Raji (cell line): Measurements from ENCODE around the gene UBXN10.

ENCODE experiments used
- POLR2A ChIP-seq: IDR thresholded peaks from 2 replicates; pipeline ENCODE4 v1.6.1; 2011; ENCODE audit warnings: low read depth, low read length, control low read depth; ENCODE audit not compliant: insufficient read depth

UBXN10 gene, protein sequence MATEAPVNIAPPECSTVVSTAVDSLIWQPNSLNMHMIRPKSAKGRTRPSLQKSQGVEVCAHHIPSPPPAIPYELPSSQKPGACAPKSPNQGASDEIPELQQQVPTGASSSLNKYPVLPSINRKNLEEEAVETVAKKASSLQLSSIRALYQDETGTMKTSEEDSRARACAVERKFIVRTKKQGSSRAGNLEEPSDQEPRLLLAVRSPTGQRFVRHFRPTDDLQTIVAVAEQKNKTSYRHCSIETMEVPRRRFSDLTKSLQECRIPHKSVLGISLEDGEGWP

GRCh38 chr1:20185834-20186782, at the start of gene UBXN10, which contains the start of gene PLA2G2C:
UBXN10 (plus strand) TSS chr1:20186096; CDS start chr1:20190562, 4,466 bp downstream.
PLA2G2C (minus strand) TSS chr1:20186518; CDS start chr1:20177363, 9,155 bp downstream.
- no peak for TF ChIP-seq POLR2A

- TF ChIP-seq POLR2A, result no peak
Observed at GRCh38 chr1:20136249-20136648, 49.6 kb upstream of the UBXN10 start.

DNA sequence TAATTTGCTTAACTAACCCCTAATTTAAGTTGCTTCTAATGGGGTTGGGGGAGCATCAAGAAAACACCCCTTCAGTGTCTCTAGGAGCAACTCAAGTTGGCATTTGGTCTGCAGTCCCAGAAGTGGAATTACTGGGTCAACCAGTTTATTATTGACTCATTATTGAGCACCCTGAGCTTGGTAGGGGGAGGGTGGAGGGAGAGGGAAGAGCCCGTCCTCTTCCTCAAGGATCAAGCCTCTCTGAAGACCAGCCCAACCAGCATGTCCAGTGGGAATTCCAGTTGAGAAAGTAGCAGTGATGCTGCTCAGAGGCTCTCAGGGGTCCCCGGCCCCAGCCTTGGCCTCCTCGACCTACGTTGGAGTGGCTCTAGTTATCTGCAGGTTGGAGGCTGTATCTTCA, 48.8 kb upstream of the UBXN10 start:
- TF ChIP-seq POLR2A, result no peak

- TF ChIP-seq POLR2A, result no peak
Observed at GRCh38 chr1:20137604-20138003, 48.3 kb upstream of the UBXN10 start.

GRCh38 chr1:20138346-20138745, 47.5 kb upstream of the UBXN10 start:
- TF ChIP-seq POLR2A, result no peak

DNA sequence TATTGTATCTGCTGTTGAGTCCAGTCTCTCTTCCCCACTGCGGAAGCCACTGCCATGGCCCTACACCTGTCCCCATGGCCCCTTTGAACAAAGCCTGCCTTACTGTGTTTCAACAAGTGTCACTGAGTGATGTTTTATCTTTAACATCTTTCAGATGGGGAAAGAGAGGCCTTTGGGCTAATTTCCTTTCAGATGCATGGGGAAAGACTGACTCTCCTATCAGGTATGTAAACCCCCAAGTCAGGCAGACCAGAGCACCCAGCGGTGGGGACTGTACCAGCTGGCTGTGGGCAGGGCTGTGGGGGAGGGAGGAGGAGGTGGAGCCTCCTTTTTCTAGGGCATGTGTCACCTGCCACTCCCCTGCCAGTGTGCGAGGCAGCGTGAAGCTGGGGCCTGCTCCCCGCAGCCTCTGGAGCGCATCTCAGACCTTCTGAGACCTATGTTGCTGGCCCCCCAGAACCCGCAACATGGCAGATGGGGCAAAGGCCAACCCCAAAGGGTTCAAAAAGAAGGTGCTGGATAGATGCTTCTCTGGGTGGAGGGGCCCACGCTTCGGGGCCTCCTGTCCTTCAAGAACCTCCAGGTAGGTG, 46.8 kb upstream of the UBXN10 start, which contains the start of gene PLA2G2F:
TSS of gene PLA2G2F (plus strand) at position 363 of the 590 bp plus-strand sequence. CDS start at position 468, 105 bp downstream.
- no peak for TF ChIP-seq POLR2A

GRCh38 chr1:20139776-20140612, 45.9 kb upstream of the UBXN10 start:
- no peak for TF ChIP-seq POLR2A

- TF ChIP-seq POLR2A, result no peak
Observed at GRCh38 chr1:20141001-20141400, 44.9 kb upstream of the UBXN10 start.

DNA sequence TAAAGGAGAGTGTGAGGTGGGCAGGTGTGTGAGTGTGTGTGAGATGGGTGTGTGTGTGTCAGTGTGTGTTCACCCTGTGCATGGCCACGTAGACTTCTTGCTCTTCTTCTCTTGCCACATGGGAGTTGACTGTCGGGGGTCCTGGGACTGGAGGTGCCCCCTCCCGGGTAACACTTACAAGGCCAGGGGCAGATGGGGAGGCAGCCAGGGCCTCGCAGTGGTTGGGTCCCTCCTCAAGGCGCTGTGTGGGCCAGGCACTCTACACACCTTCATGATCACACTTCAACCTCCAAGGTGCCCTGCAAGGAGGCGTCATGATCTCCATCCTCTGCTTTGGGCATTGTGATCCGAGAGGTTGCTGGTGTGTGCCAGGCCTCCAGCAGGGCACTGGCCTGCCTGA, 44.4 kb upstream of the UBXN10 start:
- no peak for TF ChIP-seq POLR2A

GRCh38 chr1:20142001-20142710, 43.7 kb upstream of the UBXN10 start:
- TF ChIP-seq POLR2A, result no peak

- no peak for TF ChIP-seq POLR2A
Observed at GRCh38 chr1:20143318-20143717, 42.6 kb upstream of the UBXN10 start.

DNA sequence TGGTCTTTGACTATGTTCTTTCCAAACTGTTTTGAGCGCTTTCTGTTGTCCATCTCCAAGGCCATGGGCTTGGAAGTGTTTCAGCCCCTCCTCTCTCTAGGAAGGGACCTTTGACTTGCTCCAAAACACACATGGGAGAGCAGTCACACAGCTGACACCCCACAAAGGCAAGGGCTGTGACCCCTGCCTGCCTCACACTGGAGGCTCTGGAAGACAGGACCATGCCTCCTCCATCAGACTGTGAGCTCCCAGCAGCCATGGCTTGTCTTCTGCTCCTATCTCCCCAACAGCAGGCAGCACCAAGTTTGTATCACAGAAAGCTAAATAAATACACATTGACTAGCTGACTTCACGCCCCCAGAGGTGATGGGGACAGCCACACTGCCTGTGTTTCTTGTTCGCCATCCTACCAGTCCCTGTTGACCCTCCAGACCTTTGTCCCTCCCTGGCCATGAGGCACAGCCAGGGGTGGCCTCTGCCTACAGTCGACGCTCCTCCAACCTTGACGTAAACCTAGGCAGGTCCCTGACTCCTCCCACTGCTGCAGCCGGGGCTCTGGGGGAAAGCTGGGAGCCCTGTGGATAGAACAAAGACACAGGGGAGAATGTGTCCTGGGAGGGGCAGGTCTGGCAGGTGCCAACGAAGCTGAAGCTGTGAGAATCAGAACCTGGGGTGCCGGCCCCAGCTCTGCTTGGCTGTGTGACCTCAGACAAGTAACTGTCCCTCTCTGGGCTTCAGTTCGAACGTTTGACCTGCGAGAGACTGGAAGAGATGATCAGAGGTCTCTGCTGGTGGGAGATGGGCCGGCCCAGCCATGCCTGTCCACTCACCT, 41.9 kb upstream of the UBXN10 start:
- no peak for TF ChIP-seq POLR2A
